ENCODE results near the gene CLDN16. TPM values are rescaled to one million over a fixed set of nuclear protein-coding genes. Genes with fewer than 3 reads are reported as not detected.

CLDN16 gene
- total RNA-seq, 1 donor from 2014 or later = 41.8 TPM

DNA sequence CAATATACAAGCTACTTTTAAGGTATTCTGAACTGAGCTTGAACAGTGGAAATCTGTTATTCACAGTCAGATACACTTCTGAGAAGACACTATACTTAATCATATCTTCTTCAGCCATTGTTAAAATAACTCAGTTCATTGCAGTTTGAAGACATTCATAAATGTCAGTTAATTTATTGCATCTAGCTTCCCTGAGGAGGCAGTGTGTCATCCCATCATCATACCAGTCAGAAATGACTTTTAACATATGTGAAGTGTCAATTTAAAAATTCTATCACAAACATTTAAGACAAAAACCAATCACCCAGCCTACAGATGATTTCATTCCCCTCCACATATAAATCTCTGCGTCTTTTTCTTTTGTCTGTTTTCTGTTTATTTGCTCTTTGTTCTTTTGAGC lies 54.3 kb downstream of the CLDN16 start:
- DNase-seq (ENCODE audit: low read depth) = no peak

DNA sequence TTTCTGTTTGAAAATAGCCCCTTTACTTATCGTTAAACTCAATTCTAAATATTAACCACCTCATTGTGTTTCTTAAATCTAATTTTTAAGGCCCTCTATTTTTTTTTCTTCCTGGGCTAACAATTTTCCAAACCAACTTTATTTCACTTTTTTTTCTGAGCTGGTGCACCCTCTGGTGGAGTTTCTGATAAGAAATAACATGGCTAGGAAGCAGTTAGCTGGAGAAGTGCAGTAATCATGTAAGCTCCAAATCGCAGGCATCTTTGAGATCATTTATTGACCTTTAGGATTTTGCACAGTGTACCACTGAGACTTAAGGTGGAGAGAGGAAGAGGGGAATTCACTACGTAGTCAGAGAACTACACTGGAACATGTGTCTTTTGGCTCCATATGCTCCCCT lies 55.3 kb downstream of the CLDN16 start:
- DNase-seq (ENCODE audit: low read depth) = peak; percentile 41

DNA sequence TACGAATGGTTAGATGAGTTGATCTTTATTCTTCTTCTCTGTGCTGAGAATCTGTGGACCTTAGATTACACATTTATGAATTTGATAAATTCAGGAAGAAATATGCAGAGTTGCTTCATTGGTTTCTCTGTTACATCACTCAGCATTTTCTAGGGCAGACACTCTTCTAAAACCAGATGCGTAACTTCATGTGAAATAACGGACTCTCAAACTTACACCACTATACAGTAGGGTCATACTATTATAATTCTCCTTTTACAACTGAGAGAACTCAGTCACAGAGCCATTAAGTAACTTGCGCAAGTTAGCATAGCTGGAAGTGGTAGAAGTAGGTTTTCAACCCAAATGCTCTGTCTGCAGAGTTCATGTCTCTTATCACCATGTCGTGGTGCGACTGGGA lies 56.0 kb downstream of the CLDN16 start:
- no peak for DNase-seq (ENCODE audit: low read depth)

DNA sequence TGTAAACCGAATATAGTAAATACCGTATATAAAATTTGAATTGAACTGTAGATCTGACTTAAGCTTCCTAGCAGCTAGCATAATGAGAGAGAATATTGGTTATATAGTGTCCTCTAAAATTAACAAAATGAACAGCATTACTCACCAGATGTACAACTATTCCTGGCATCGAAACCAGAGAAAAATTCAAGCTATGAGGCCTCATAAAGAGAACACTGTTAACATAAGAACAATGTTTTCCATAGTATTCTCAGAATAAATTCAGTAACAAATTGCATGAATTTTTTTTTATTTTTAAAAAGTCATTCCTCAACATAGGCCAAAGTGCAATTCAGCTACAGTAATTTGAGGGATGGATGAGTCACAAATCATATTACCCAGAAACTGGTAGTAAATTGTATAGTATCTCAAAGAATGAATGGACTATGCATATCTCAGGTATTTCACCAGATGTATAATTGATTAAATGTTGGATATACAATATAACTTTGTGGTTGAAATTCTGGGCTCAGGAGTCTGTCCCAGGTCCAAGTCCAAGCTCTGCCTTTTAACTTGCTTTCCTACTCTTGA lies 56.7 kb downstream of the CLDN16 start:
- DNase-seq (ENCODE audit: low read depth) = no peak

DNA sequence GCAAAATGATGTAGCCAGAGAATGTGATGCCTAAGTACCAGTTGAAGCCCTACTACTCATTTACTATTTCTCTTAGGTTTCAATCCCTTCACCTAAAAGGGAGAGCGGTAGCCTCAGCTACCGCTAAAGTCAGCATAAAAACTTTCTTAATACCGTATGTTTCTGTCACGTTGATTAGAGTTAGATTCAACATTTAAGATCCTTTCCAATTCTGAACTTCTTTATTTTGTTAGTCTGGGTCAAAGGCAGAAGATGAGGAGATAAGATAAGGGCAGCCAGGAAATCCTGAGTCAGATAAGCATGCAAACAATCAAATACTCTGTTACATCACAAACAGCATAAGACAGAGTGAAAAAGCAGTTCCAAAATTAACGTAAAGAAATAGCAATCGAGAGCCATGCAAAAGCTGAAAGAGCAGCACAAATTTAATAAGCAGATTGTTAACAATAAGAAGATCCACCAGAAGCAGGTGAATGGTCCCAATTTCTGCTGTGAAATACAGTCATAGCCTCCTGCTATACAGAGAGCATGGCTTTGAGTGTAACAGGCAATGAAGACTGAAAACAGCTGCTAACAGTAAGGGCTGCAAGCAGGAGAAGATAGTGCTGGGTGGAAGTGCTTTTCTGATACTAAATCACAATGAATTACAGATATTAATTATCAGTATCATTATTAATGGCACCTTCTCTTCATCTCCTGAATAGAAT lies 58.8 kb downstream of the CLDN16 start:
- no peak for DNase-seq (ENCODE audit: low read depth)

DNA sequence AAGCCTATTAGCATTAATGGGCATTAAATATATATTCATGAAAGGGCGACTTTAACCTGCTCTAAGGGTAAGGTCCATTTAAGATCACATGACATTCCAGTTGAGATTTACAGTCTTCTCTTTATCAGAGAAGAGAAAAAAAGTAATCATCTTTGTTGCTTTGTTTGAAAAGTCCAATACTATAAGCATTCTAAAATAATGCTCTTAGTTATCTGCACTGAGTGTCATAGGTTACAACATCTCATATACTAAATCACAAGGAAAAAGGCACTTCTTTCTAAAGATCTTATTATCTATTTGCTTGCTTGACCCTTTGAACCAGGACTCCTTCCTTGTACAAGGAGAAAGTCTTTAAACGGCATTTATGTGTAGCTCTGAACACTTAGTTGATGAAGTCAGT lies 60.3 kb downstream of the CLDN16 start:
- DNase-seq (ENCODE audit: low read depth) = no peak

DNA sequence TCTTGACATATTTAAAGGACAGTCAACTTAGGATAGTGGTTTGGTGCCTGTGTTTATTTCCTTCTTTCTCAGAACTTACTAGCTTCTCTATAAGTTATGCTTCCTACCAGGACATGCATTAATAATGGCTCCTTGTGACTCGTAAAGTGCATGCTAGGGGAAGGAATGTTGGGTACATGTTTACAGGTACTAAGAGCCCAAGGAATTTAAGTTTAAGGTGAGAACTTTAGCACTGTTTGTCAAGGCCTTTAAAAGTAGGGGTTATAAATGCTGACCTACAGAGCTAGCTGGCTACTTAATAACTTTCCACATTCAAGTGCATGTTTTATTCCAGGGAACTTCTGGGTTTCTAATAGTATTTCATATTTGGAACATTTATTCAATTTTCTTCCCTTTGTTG lies 61.8 kb downstream of the CLDN16 start, which contains the start of gene TMEM207:
Gene TMEM207, minus strand, starts transcription at position 101 of the 400 bp plus-strand sequence. Its CDS starts 92 bp downstream, at position 9.
- DNase-seq (ENCODE audit: low read depth) = peak; percentile 71

DNA sequence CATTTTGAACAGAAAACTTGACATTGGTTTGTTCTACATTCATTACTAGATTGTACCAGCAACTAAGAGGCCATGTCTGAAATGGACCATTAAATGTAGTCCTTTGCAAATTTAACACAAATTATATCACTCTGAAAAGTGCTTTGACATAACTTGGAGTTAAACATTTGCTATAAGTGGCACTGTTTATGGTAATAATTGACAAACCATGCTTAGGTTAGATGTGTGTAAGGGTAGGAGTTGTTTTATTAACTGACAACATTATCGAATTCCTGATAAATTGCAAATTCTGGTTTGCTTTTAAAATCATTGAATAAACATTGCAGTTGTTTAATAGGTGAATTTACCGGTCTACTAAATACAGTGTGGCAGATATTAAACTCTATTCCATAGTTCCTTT lies 67.9 kb downstream of the CLDN16 start:
- peak; percentile 90 for DNase-seq (ENCODE audit: low read depth)

DNA sequence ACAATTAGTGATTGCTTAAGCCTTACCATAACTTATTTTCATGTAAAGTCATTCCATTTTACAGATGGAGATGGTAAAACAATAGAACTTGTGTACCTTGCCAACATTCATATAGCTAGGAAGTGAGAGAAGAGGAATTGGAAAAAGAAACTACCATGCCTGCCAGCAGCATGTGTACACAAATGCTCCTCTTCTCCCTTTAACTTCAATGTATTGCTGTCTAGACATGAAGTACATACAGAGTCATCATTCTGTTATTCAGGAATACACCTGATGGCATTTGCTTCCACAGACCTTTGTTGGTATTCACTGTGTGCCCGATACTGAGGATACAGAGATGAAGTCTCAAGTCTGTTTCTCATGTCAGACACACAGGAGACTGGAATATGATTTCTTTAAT lies 68.8 kb downstream of the CLDN16 start:
- DNase-seq (ENCODE audit: low read depth) = no peak

DNA sequence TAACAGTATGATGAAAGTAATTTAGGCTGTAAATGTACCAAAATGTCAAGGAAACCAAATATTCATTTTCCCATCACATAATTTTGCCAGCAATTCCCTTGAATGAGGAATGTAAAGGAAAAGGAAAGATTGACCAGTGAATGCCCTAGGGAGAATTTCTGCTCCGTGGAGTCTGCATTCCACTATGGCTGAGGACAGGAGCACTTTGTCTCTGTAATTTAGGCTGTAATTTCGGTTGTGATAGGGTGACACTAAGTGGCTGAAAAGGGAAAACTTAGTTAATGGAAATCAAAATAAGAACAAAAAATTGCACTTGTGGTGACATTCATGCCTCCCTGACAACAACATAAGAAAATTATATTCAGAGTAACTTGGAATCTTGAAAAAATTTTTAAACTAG lies 70.1 kb downstream of the CLDN16 start:
- peak; percentile 62 for DNase-seq (ENCODE audit: low read depth)

Other genes starting within 250 kb of the CLDN16 start
- 195 and 218 TPM in 2 replicates for gene CLDN1, start 65.7 kb upstream of the CLDN16 start, total RNA-seq
- not detected in 2 replicates for gene TMEM207, start 61.7 kb downstream of the CLDN16 start, total RNA-seq
- gene IL1RAP, start 125.9 kb downstream of the CLDN16 start, total RNA-seq = 11.3 and 16.1 TPM in 2 replicates

Data from renal cortical epithelial cell (primary cell).